Prostate gland (tissue), 2 donors: ENCODE results near the gene C4orf36. TPM values are rescaled to one million over a fixed set of nuclear protein-coding genes. Genes with fewer than 3 reads are reported as not detected.

ENCODE experiments used
- DNase-seq: peaks from one replicate; pipeline ENCODE4 v3.0.0-alpha.2; 2019; ENCODE audit warnings: low spot score
- H3K27ac ChIP-seq, 2 donors: fragments of 200-600 bp; sonication (generic); 2 replicates each; pipeline ENCODE4 v1.5.1; 2017 to 2019
- H3K27me3 ChIP-seq: fragments of 200-600 bp; sonication (generic); replicated peaks from 2 replicates; pipeline ENCODE4 v1.5.1; 2019; ENCODE audit not compliant: insufficient read depth
- H3K36me3 ChIP-seq, 2 donors: fragments of 200-600 bp; sonication (generic); 1 replicate in 1 of 2; 2 replicates in 1 of 2; pipeline versions ENCODE4 v1.5.1 to v1.8.1; 2017 to 2019
- H3K4me1 ChIP-seq: fragments of 200-600 bp; sonication (generic); replicated peaks from 2 replicates; pipeline ENCODE4 v1.5.1; 2019
- H3K4me3 ChIP-seq, 2 donors: fragments of 200-600 bp; sonication (generic); 2 replicates each; pipeline ENCODE4 v1.5.1; 2017 to 2019
- H3K9me3 ChIP-seq: fragments of 200-600 bp; sonication (generic); 2 replicates; pipeline ENCODE4 v1.5.1; 2017
- CTCF ChIP-seq, 4 experiments: fragments of 200-600 bp in 2 of 4; fragments of 450-650 bp in 2 of 4; sonication (generic) in 2 of 4; IDR thresholded peaks; 1 replicate in 3 of 4; 2 replicates in 1 of 4; pipeline ENCODE4 v1.5.1; 2016 to 2019; ENCODE audit warnings: antibody characterized with exemption in 4 of 4, mild to moderate bottlenecking in 2 of 4, moderate library complexity in 2 of 4
- POLR2A ChIP-seq: fragments of 450-650 bp; IDR thresholded peaks from one replicate; pipeline ENCODE4 v1.6.1; 2016; ENCODE audit warnings: antibody characterized with exemption, mild to moderate bottlenecking
- POLR2AphosphoS5 ChIP-seq: sonication (generic); formaldehyde crosslinking; IDR thresholded peaks from one replicate; pipeline ENCODE4 v1.6.1; 2017; ENCODE audit warnings: antibody characterized with exemption
- WGBS: methylation state at CpG from one replicate; pipeline ENCODE4 v1.1.5; 2018; 5-methylcytosine and 5-hydroxymethylcytosine counted together
- intact Hi-C: fragments of 100-400 bp; cut with DNase I; formaldehyde crosslinking; loops from one replicate; pipeline ENCODE4 v1.14.2; 2022
- total RNA-seq, 2 donors: library from RNA; depleted of rRNA; stranded (reverse); fragments of >200 nt; gene quantifications; one replicate each; pipeline ENCODE4 v1.1.0, GENCODE V29; 2016

C4orf36 gene
- total RNA-seq, 2 donors from 2014 or later = 3.4 TPM; not detected in 1

DNA sequence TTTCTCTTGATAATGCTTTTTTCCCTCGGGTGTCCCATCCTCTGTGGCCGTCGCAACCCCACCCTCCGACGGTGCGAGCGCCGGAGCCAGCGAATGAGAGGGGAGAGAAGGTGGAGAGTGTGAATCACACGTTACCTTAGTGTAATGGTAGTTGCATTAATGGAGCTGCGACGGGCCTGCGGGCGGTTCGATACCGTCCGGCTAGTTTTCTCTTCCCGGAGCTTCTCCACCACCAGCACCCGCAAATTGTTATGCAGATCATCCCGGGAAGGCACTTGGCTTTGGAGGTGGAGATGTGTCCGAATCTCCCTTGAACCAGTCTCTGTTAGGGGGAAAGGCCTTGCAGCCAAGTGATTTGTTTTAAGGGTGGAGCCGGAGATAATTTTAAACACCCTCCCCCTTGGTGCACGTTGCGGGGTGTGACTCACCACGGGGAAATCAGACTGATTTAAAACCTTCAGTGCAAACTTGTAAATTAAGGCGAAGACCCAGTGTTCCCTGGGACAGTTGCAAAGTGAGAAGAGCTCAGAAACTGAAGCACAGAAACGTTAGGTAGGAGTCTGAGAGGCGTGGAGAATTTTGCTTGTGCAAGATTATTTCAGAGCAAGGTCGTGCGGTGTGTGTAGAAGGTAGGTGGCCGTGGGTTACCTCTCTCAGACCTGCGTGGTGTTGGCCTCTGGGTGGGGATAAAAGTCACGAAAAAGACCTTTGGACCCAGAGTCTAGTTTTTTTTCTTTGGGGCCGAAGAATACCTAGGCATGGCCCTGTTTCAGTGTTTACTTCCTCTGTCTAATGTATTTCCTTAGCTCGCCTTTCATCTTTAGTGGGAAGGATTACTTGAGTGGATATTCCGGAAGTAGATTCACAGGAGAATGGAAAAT, 43.9 kb upstream of the C4orf36 start:
- 4% methylated on average over 36 of the region's 36 CpGs for WGBS
- H3K27me3 ChIP-seq = no peaks in the 10 kb centered on the region
- TF ChIP-seq POLR2A (peak; percentile 49), CTCF (IDR thresholded peaks at IDR 0.05) (no peak), POLR2AphosphoS5 (peak; percentile 79)
- peaks cover 7% of the 10 kb centered on the region for H3K4me1 ChIP-seq
- H3K36me3 ChIP-seq = no peaks in the 10 kb centered on the region
- no peaks in the 10 kb centered on the region for H3K9me3 ChIP-seq
- DNase-seq = peak; percentile 82
- peak overlapping the region; percentile 84 to 93 for H3K4me3 ChIP-seq
- H3K27ac ChIP-seq = peak overlapping the region; percentile 97 to 98
- intact Hi-C loops = loop anchor here (1.0 to 5.0 kb wide), 3 partner anchors 71 to 286 kb away; partner anchors contain the start of gene KLHL8

DNA sequence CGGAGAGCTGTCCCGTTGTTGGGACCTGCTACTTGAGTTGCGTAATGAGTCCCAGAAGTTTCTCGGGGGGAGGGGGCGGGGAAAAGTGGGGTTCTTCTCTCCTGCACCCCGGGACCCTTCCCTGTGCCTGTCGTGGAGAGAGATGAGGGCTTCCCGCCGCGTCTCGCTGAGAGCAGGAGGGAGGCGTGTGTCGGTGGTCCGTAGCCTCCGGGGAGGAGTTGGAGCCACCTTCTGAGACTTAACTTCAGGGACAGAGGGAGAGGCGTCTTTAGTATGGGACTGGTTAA, 43.3 kb upstream of the C4orf36 start:
- H3K27me3 ChIP-seq = no peaks in the 10 kb centered on the region
- no peak for TF ChIP-seq POLR2A
- no peak for TF ChIP-seq POLR2AphosphoS5
- no peak for TF ChIP-seq CTCF (IDR thresholded peaks at IDR 0.05)
- H3K9me3 ChIP-seq = no peaks in the 10 kb centered on the region
- intact Hi-C loops = loop anchor here (1.0 to 5.0 kb wide), 3 partner anchors 72 to 287 kb away; partner anchors contain the start of gene KLHL8
- under 1% methylated on average over 16 of the region's 16 CpGs for WGBS
- H3K27ac ChIP-seq = peak overlapping the region; percentile 97 to 98
- no peaks in the 10 kb centered on the region for H3K36me3 ChIP-seq
- no peak for DNase-seq
- peak overlapping the region; percentile 84 to 93 for H3K4me3 ChIP-seq
- H3K4me1 ChIP-seq = peaks cover 7% of the 10 kb centered on the region

GRCh38 chr4:86934771-86935565, 42.7 kb upstream of the C4orf36 start, which contains the start of gene AFF1:
Gene AFF1, plus strand, starts transcription at chr4:86935011. Its CDS starts 13,523 bp downstream, at chr4:86948534.
- intact Hi-C loops = loop anchor here (1.0 to 5.0 kb wide), 3 partner anchors 72 to 287 kb away; partner anchors contain the start of gene KLHL8
- Histone ChIP-seq H3K27me3 (no peaks in the 10 kb centered on the region), H3K4me1 (peaks cover 6% of the 10 kb centered on the region), H3K9me3 (no peaks in the 10 kb centered on the region), H3K4me3 (peak within 1 kb of the TSS; percentile 84 to 93), H3K36me3 (no peaks in the 10 kb centered on the region), H3K27ac (peak within 1 kb of the TSS; percentile 97 to 98)
- WGBS = under 1% methylated on average over 57 of the region's 97 CpGs
- DNase-seq = peak; percentile 90
- TF ChIP-seq CTCF (IDR thresholded peaks at IDR 0.05) (peak; percentile 64 to 80 (median 72)), POLR2AphosphoS5 (peak; percentile 78), POLR2A (peak; percentile 89)

DNA sequence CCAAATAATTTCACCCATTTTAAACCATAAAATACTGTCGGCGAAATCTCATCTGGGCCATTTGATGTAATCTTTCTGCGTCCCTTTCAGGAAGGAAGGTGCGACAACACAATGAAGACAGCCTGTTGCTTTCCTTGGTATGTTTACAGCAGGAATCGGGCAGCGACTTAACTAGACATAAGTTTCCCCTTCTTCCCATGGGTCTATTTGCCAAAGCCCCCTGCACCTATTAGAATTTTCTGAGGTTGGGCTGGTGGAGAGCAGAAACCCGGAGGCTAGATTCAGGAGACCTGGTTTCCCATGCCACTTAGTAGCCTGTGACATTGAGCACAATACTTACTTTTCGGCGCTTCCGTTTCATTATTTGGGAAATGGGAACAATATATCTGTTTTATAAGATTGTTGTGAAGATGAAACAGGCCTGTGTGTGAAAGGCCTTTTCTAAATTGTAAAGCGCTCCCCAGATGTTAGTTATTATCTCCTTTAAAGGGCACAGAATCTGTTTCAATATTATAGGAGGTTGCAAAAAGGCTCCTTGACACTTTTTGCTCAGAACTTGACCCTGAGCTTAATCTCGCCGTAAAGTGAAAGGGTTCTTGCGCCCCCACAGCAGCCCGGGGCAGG, 42.0 kb upstream of the C4orf36 start:
- 7% methylated on average over 15 of the region's 15 CpGs for whole genome bisulfite sequencing
- Histone ChIP-seq H3K27ac (peak overlapping the region; percentile 97 to 98), H3K36me3 (no peaks in the 10 kb centered on the region), H3K9me3 (no peaks in the 10 kb centered on the region), H3K4me1 (no peaks in the 10 kb centered on the region), H3K4me3 (peak overlapping the region; percentile 84 to 93), H3K27me3 (no peaks in the 10 kb centered on the region)
- DNase-seq = peak; percentile 29
- intact Hi-C loops = no loop called here
- TF ChIP-seq POLR2A (no peak), CTCF (IDR thresholded peaks at IDR 0.05) (no peak), POLR2AphosphoS5 (no peak)
